Activated CD8-positive, alpha-beta T cell treated with anti-CD3 and anti-CD28 coated beads, Interleukin-2, amount 10 ng/mL, durations not matched to agents 7 days and 5 days (primary cell): ENCODE data around the gene ANKAR. TPM values are rescaled to one million over a fixed set of nuclear protein-coding genes. Genes with fewer than 3 reads are reported as not detected.

Source experiments
- ATAC-seq: fragments of 150-1000 bp; cut with Tn5 transposase; one replicate; pipeline ENCODE4 v1.10.0; 2021; ENCODE audit warnings: moderate library complexity
- CTCF ChIA-PET: fragments of 350-600 bp; sonication (Branson Sonifier 250); formaldehyde crosslinking; loops from one replicate; lab custom pipeline; 2021; ENCODE audit warnings: antibody characterized with exemption; lab: Charles Lee
- POLR2A ChIA-PET: fragments of 350-600 bp; sonication (Branson Sonifier 250); formaldehyde crosslinking; loops from one replicate; lab custom pipeline; 2021; ENCODE audit warnings: antibody characterized with exemption; lab: Charles Lee
- DNase-seq: peaks from one replicate; pipeline ENCODE4 v3.0.0-alpha.2; 2020
- H3K27ac Mint-ChIP-seq: one replicate; pipeline ENCODE4 v1.8.0; 2021; ENCODE audit warnings: mild to moderate bottlenecking, mixed read lengths
- H3K27me3 Mint-ChIP-seq: one replicate; pipeline ENCODE4 v1.8.0; 2021; ENCODE audit warnings: low read depth, mixed read lengths
- H3K36me3 Mint-ChIP-seq: one replicate; pipeline ENCODE4 v1.8.0; 2021; ENCODE audit warnings: low read depth, mixed read lengths
- H3K4me1 Mint-ChIP-seq: one replicate; pipeline ENCODE4 v1.8.0; 2021; ENCODE audit warnings: low read depth, mixed read lengths
- H3K4me3 Mint-ChIP-seq: one replicate; pipeline ENCODE4 v1.8.0; 2021; ENCODE audit warnings: mild to moderate bottlenecking, mixed read lengths
- H3K9me3 Mint-ChIP-seq: one replicate; pipeline ENCODE4 v1.8.0; 2022; ENCODE audit warnings: mixed read lengths; ENCODE audit not compliant: insufficient read depth
- total RNA-seq, 2 experiments: library from RNA; stranded (reverse); gene quantifications; one replicate each; pipeline ENCODE4 v1.2.3, GENCODE V29; 2021

The ANKAR gene
- total RNA-seq, 2 experiments from 2014 or later = 4.8 to 5.2 TPM

- H3K4me1 Mint-ChIP-seq = no peaks in the 10 kb centered on the region
- ATAC-seq (no peak), DNase-seq (no peak)
- no peaks in the 10 kb centered on the region for H3K36me3 Mint-ChIP-seq
- no peak overlapping the region for H3K27ac Mint-ChIP-seq
- H3K9me3 Mint-ChIP-seq = no peaks in the 10 kb centered on the region
- ChIA-PET CTCF (interaction anchor here (1.1 to 1.4 kb wide), 2 partner anchors 39 to 75 kb away, joined by 3 read pairs; partner anchors contain the start of gene OSGEPL1), POLR2A (no interaction called here)
- no peaks in the 10 kb centered on the region for H3K27me3 Mint-ChIP-seq
- no peak overlapping the region for H3K4me3 Mint-ChIP-seq
These were observed 48.7 kb downstream of the ANKAR start for GRCh38 chr2:189723192-189723591.

Other genes starting within 250 kb of the ANKAR start
- 10 to 100 TPM; 42.8 to 44.2 TPM for gene WDR75, start 233.2 kb upstream of the ANKAR start, total RNA-seq
- under 1 TPM; 0.31 to 0.47 TPM for gene SLC40A1, start 93.9 kb upstream of the ANKAR start, total RNA-seq
- 10 to 100 TPM; 36.9 to 39.4 TPM for gene ASNSD1, start 13.2 kb upstream of the ANKAR start, total RNA-seq
- 1 to 10 TPM; 8.0 to 8.5 TPM for gene OSGEPL1, start 88.1 kb downstream of the ANKAR start, total RNA-seq
- gene ORMDL1, start 109.7 kb downstream of the ANKAR start, total RNA-seq = 10 to 100 TPM; 59.4 to 61.0 TPM
- gene PMS1, start 109.8 kb downstream of the ANKAR start, total RNA-seq = 10 to 100 TPM; 33.7 to 41.7 TPM